HCT116 (cell line): ENCODE results near the gene ID3. TPM values are rescaled to one million over a fixed set of nuclear protein-coding genes. Genes with fewer than 3 reads are reported as not detected.

Experiments used
- ATAC-seq: fragments of 200-7000 bp; cut with Tn5 transposase; 2 replicates; pipeline ENCODE4 v1.9.1; 2020; ENCODE audit warnings: mild to moderate bottlenecking, moderate library complexity
- BruUV-seq: library from RNA; stranded (reverse); fragments of 400-500 nt; replicated peaks from 2 replicates; lab custom pipeline; 2021; lab: Mats Ljungman, UMichigan
- CTCF ChIA-PET: fragments of 300-600 bp; sonication (Branson Sonifier 250); formaldehyde crosslinking; loops from one replicate; lab custom pipeline; 2021; ENCODE audit warnings: antibody characterized with exemption; lab: Charles Lee
- POLR2A ChIA-PET: fragments of 300-600, 350-600 bp; sonication (Branson Sonifier 250); formaldehyde crosslinking; loops from one replicate; lab custom pipeline; 2021; ENCODE audit warnings: antibody characterized with exemption; lab: Charles Lee
- RAD21 ChIA-PET, 2 experiments: fragments of 300-600 bp; sonication (Branson Sonifier 250); formaldehyde crosslinking; loops; one replicate each; lab custom pipeline; 2023; ENCODE audit warnings: low total read pairs in 2 of 2; ENCODE audit not compliant: uncharacterized antibody in 2 of 2, unreplicated experiment in 2 of 2, low non-redundant PET in 1 of 2; lab: Charles Lee
- DNase-seq: peaks from one replicate; pipeline ENCODE4 v3.0.0-alpha.2; 2010; ENCODE audit warnings: low read depth, low spot score
- H2AFZ ChIP-seq: fragments of 200-600 bp; shearing (Covaris generic), sonication (generic); 2 replicates; pipeline ENCODE4 v1.6.1; 2017; ENCODE audit warnings: low read depth, mixed run types, mixed read lengths, antibody characterized with exemption, low read length; ENCODE audit not compliant: poor library complexity, severe bottlenecking
- H3K27ac ChIP-seq: 2 replicates; pipeline ENCODE4 v1.5.1; 2012; ENCODE audit warnings: low read depth, low read length
- H3K27me3 ChIP-seq: fragments of 200-600 bp; sonication (generic); 2 replicates; pipeline ENCODE4 v1.6.1; 2016; ENCODE audit warnings: mixed run types, low read length, mixed read lengths; ENCODE audit not compliant: insufficient read depth
- H3K36me3 ChIP-seq, 2 experiments: fragments of 200-500 bp in 1 of 2; fragments of 200-600 bp in 1 of 2; sonication (Bioruptor generic) in 1 of 2; sonication (generic) in 1 of 2; 2 replicates each; pipeline versions ENCODE4 v1.5.1 to v1.6.1; 2014 to 2016; ENCODE audit warnings: low read length in 2 of 2, inconsistent platforms in 1 of 2, mixed read lengths in 1 of 2, mixed run types in 1 of 2; ENCODE audit not compliant: insufficient read depth in 2 of 2, control insufficient read depth in 1 of 2
- H3K4me1 ChIP-seq, 2 experiments: fragments of 200-600 bp in 1 of 2; sonication (generic) in 1 of 2; 2 replicates each; pipeline versions ENCODE4 v1.5.1 to v1.6.1; 2012 to 2017; ENCODE audit warnings: low read length in 2 of 2, inconsistent platforms in 1 of 2, mild to moderate bottlenecking in 1 of 2, mixed read lengths in 1 of 2, mixed run types in 1 of 2, moderate library complexity in 1 of 2; ENCODE audit not compliant: insufficient read depth in 2 of 2, control insufficient read depth in 1 of 2
- H3K4me2 ChIP-seq: fragments of 200-600 bp; sonication (generic); 2 replicates; pipeline ENCODE4 v1.6.1; 2017; ENCODE audit warnings: mixed run types, low read length, mixed read lengths
- H3K4me3 ChIP-seq, 2 experiments: fragments of 200-600 bp in 1 of 2; sonication (generic) in 1 of 2; replicated peaks in 1 of 2; 2 replicates each; pipeline ENCODE4 v1.5.1; 2011 to 2016; ENCODE audit warnings: low read length in 2 of 2, control low read depth in 1 of 2, low read depth in 1 of 2, mild to moderate bottlenecking in 1 of 2, mixed read lengths in 1 of 2, mixed run types in 1 of 2
- H3K79me2 ChIP-seq: fragments of 200-600 bp; sonication (generic); 2 replicates; pipeline ENCODE4 v1.6.1; 2017; ENCODE audit warnings: mild to moderate bottlenecking, mixed run types, low read length, moderate library complexity, mixed read lengths; ENCODE audit not compliant: insufficient read depth
- H3K9ac ChIP-seq: fragments of 200-600 bp; sonication (generic); 2 replicates; pipeline ENCODE4 v1.6.1; 2016; ENCODE audit warnings: low read length, mixed read lengths
- H3K9me2 ChIP-seq: fragments of 200-600 bp; sonication (generic), shearing (Covaris generic); 2 replicates; pipeline ENCODE4 v1.6.1; 2017; ENCODE audit warnings: mixed run types, mild to moderate bottlenecking, moderate library complexity; ENCODE audit not compliant: insufficient read depth
- H3K9me3 ChIP-seq, 2 experiments: fragments of 200-500 bp in 1 of 2; fragments of 200-600 bp in 1 of 2; sonication (Bioruptor generic) in 1 of 2; sonication (generic) in 1 of 2; 2 replicates each; pipeline ENCODE4 v1.6.1; 2014 to 2017; ENCODE audit warnings: low read length in 2 of 2, mixed read lengths in 2 of 2, inconsistent platforms in 1 of 2, low read depth in 1 of 2, mild to moderate bottlenecking in 1 of 2, mixed run types in 1 of 2, moderate library complexity in 1 of 2; ENCODE audit not compliant: control insufficient read depth in 1 of 2, insufficient read depth in 1 of 2
- H4K20me1 ChIP-seq: fragments of 200-600 bp; sonication (generic), shearing (Covaris generic); 2 replicates; pipeline ENCODE4 v1.6.1; 2017; ENCODE audit warnings: mixed run types, mild to moderate bottlenecking, moderate library complexity; ENCODE audit not compliant: insufficient read depth
- EGR1 ChIP-seq: IDR thresholded peaks from 2 replicates; pipeline ENCODE4 v1.6.1; 2012; ENCODE audit warnings: low read depth
- ELF1 ChIP-seq: IDR thresholded peaks from 2 replicates; pipeline ENCODE4 v1.6.1; 2012; ENCODE audit warnings: low read depth, borderline replicate concordance
- EZH2phosphoT487 ChIP-seq: fragments of 200-600 bp; IDR thresholded peaks from 2 replicates; pipeline ENCODE4 v1.6.1; 2018; ENCODE audit warnings: antibody characterized with exemption, borderline replicate concordance
- JUND ChIP-seq: IDR thresholded peaks from 2 replicates; pipeline ENCODE4 v1.6.1; 2012
- POLR2A ChIP-seq: IDR thresholded peaks from 2 replicates; pipeline ENCODE4 v1.7.0; 2011; ENCODE audit warnings: borderline replicate concordance; ENCODE audit not compliant: insufficient read depth, insufficient read length; ENCODE audit errors: extremely low read depth
- POLR2AphosphoS5 ChIP-seq: IDR thresholded peaks from 2 replicates; pipeline ENCODE4 v1.6.1; 2011; ENCODE audit warnings: mild to moderate bottlenecking, low read depth, low read length, moderate library complexity
- SIN3A ChIP-seq: IDR thresholded peaks from 2 replicates; pipeline ENCODE4 v1.6.1; 2012; ENCODE audit warnings: low read depth
- TCF7L2 ChIP-seq: IDR thresholded peaks from 2 replicates; pipeline ENCODE4 v1.7.0; 2011; ENCODE audit warnings: borderline replicate concordance, inconsistent platforms; ENCODE audit not compliant: insufficient read depth, insufficient read length; ENCODE audit errors: extremely low read depth
- ZNF274 ChIP-seq: fragments of 200-500 bp; sonication (Bioruptor generic); IDR thresholded peaks from 2 replicates; pipeline ENCODE4 v1.6.1; 2014; ENCODE audit warnings: mild to moderate bottlenecking, low read depth, low read length, inconsistent platforms
- intact Hi-C: fragments of 100-400 bp; cut with micrococcal nuclease; formaldehyde crosslinking; loops from 2 replicates; pipeline ENCODE4 v1.10.0; 2022
- total RNA-seq: library from RNA; stranded (reverse); gene quantifications from one replicate; pipeline ENCODE4 v1.2.1, GENCODE V29; 2021; ENCODE audit not compliant: unreplicated experiment
- TF ChIP-seq, protein P1 (sequence below): IDR thresholded peaks from 2 replicates; pipeline ENCODE4 v1.6.1; 2012
- TF ChIP-seq, protein P2 (sequence below): IDR thresholded peaks from 2 replicates; pipeline ENCODE4 v1.6.1; 2011; ENCODE audit warnings: mild to moderate bottlenecking, low read length, moderate library complexity; ENCODE audit not compliant: insufficient replicate concordance; ENCODE audit errors: extremely low read depth
- TF ChIP-seq, protein P3 (sequence below): IDR thresholded peaks from 2 replicates; pipeline ENCODE4 v1.6.1; 2012

ID3 gene
- total RNA-seq, 1 experiment from 2014 or later = 183 TPM

DNA sequence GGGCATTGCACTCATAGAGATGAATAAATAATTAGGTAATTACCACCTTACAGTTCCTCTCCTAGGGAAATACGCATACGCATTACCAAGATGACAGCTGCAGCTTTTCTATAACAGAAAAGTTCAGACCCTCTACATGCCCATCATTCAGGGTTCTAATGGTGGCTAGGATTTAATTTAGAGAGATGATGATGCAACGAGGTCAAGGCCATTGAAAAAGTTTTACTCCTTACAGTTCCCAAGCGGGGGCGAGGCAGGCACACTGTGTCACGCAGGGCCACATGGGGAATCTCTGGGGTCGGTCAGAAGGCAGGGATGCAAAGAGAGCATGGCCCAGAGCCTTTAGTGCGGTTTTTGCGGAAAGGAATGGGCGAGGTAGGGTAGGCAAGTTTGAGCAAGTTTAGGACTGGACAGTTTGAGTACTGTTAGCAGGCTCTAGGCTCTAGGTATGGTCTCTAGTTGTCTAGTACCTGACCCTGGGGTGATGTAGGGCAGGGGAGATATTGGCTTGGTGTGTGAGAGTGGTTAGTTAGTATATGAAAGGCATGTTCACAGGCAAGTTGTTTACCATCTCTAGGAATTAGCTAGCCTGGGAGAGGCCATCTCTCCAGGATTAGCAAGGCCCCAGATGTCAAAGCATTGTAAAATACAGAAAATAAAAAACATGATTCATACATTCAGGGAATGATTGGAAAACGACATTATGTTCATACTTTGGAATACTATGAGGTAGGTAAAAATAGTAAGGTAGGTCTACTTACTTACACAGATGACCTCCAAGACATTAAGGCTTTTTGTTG lies 29.6 kb upstream of the ID3 start:
- Histone ChIP-seq H3K9ac (no peak overlapping the region), H3K9me2 (no peaks in the 10 kb centered on the region), H3K9me3 (no peaks in the 10 kb centered on the region), H2AFZ (no peak overlapping the region), H3K79me2 (no peaks in the 10 kb centered on the region), H3K27me3 (no peaks in the 10 kb centered on the region), H3K36me3 (no peaks in the 10 kb centered on the region), H3K27ac (no peak overlapping the region), H3K4me3 (no peak overlapping the region), H3K4me1 (peaks cover 20 to 39% of the 10 kb centered on the region in 2 experiments), H4K20me1 (no peaks in the 10 kb centered on the region), H3K4me2 (no peak overlapping the region)
- BruUV-seq = no TSS peak
- ChIA-PET RAD21 (no interaction called here), CTCF (no interaction called here), POLR2A (no interaction called here)
- DNase-seq (no peak), ATAC-seq (no peak)
- TF ChIP-seq POLR2AphosphoS5 (no peak), ELF1 (no peak), TCF7L2 (no peak), JUND (no peak), SIN3A (no peak), EGR1 (no peak), POLR2A (no peak), ZNF274 (no peak), EZH2phosphoT487 (no peak)
- TF ChIP-seq, protein P1, sequence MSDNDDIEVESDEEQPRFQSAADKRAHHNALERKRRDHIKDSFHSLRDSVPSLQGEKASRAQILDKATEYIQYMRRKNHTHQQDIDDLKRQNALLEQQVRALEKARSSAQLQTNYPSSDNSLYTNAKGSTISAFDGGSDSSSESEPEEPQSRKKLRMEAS = no peak
- TF ChIP-seq, protein P2, sequence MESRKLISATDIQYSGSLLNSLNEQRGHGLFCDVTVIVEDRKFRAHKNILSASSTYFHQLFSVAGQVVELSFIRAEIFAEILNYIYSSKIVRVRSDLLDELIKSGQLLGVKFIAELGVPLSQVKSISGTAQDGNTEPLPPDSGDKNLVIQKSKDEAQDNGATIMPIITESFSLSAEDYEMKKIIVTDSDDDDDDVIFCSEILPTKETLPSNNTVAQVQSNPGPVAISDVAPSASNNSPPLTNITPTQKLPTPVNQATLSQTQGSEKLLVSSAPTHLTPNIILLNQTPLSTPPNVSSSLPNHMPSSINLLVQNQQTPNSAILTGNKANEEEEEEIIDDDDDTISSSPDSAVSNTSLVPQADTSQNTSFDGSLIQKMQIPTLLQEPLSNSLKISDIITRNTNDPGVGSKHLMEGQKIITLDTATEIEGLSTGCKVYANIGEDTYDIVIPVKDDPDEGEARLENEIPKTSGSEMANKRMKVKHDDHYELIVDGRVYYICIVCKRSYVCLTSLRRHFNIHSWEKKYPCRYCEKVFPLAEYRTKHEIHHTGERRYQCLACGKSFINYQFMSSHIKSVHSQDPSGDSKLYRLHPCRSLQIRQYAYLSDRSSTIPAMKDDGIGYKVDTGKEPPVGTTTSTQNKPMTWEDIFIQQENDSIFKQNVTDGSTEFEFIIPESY = no peak
- TF ChIP-seq, protein P3, sequence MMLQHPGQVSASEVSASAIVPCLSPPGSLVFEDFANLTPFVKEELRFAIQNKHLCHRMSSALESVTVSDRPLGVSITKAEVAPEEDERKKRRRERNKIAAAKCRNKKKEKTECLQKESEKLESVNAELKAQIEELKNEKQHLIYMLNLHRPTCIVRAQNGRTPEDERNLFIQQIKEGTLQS = no peak
- intact Hi-C loops = no loop called here
